ENCODE data around the gene WWOX.

Gene WWOX

DNA sequence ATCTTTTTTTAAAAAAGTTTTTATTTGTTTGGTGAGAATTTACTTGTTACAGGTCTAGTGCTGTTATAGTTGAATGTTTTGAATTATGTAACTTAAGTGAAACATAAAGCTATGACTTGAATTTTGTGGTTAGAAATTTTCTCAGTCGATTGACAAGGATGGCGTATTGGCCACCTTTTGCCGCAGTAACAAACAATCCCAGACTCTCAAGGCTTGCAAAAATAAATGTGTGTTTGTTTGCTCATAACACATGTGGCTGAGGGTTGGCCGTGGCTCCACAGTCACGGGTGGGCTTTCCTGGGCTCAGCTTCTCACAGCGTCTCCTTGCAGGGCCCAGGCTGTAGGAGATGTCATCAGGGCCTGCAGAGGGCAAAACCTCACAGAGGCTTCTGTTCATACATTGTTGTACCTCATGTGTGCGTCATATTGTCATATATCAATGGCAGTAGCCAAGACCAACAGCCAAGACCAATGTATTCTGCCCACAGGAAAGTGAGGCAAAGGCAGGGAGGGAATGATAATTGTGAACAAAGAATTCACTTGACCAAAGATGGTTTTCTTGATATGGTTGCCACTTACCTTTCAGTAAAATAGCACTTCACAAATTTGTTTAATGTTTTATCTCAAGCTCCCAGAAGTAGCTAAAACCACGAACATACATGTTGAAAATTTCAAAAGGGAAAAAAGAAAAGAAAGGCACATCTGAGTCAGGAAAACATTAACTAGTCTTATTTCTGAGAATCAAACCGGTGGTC lies 93.5 kb downstream of the WWOX start:
- H4K20me1 ChIP-seq (ENCODE audit: insufficient read depth, low read length): 0 out of 2 replicates have a peak, but pooled peaks cover 3% of the 10 kb centered on the region
- TF ChIP-seq, protein P1, sequence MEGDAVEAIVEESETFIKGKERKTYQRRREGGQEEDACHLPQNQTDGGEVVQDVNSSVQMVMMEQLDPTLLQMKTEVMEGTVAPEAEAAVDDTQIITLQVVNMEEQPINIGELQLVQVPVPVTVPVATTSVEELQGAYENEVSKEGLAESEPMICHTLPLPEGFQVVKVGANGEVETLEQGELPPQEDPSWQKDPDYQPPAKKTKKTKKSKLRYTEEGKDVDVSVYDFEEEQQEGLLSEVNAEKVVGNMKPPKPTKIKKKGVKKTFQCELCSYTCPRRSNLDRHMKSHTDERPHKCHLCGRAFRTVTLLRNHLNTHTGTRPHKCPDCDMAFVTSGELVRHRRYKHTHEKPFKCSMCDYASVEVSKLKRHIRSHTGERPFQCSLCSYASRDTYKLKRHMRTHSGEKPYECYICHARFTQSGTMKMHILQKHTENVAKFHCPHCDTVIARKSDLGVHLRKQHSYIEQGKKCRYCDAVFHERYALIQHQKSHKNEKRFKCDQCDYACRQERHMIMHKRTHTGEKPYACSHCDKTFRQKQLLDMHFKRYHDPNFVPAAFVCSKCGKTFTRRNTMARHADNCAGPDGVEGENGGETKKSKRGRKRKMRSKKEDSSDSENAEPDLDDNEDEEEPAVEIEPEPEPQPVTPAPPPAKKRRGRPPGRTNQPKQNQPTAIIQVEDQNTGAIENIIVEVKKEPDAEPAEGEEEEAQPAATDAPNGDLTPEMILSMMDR (IDR thresholded peaks at IDR 0.05; ENCODE audit: borderline replicate concordance, extremely low read depth, low read length, poor library complexity, severe bottlenecking): no peak
- TF ChIP-seq EZH2 (IDR thresholded peaks at IDR 0.05; ENCODE audit: borderline replicate concordance, low read depth, low read length, severe bottlenecking): no peak
- no peaks in the 10 kb centered on the region for H3K9me3 ChIP-seq (ENCODE audit: insufficient read depth, low read length, severe bottlenecking)
- DNase-seq: no peak
- no peaks in the 10 kb centered on the region for H3K4me1 ChIP-seq (ENCODE audit: insufficient read depth, low read length)
- H3K27me3 ChIP-seq (ENCODE audit: insufficient read depth, low read length, poor library complexity): no peaks in the 10 kb centered on the region
- no peaks in the 10 kb centered on the region for H3K36me3 ChIP-seq (ENCODE audit: insufficient read depth, low read length)
- H3K79me2 ChIP-seq (ENCODE audit: insufficient read depth, low read length): no peaks in the 10 kb centered on the region
- H2AFZ ChIP-seq (ENCODE audit: low read depth, low read length): no peak overlapping the region
- H3K4me3 ChIP-seq (ENCODE audit: low read depth in 1 of 2, low read length in 2 of 2): no peak overlapping the region
- no peak overlapping the region for H3K9ac ChIP-seq (ENCODE audit: low read depth, low read length)
- no peak for ATAC-seq (ENCODE audit: insufficient read depth, low read depth)
- no peak overlapping the region for H3K4me2 ChIP-seq (ENCODE audit: insufficient read depth, low read length)
- no peak overlapping the region for H3K27ac ChIP-seq (ENCODE audit: low read length)

DNA sequence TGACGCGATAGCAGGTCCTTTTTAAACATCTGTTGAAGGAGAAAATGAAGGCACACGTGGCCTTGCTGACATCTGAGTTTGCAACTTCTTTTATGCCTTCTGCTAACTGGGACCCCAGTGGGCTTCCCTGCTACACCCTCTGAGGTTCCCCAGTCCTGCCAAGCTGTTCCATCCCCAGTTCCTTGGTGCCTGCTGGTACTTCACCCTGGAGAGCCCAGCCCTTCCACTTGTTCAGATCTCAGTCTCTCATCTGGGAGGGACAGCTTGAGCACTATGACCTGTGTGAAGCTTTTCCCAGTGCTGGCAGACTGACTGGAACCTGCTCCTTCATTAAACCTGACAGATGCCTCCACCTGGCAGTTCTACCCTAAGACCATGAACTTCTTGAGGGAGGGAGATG lies 95.5 kb downstream of the WWOX start:
- H3K9me3 ChIP-seq (ENCODE audit: insufficient read depth, low read length, severe bottlenecking): no peaks in the 10 kb centered on the region
- no peaks in the 10 kb centered on the region for H3K79me2 ChIP-seq (ENCODE audit: insufficient read depth, low read length)
- TF ChIP-seq EZH2 (IDR thresholded peaks at IDR 0.05; ENCODE audit: borderline replicate concordance, low read depth, low read length, severe bottlenecking): no peak
- TF ChIP-seq, protein P1 (IDR thresholded peaks at IDR 0.05; ENCODE audit: borderline replicate concordance, extremely low read depth, low read length, poor library complexity, severe bottlenecking): no peak
- no peaks in the 10 kb centered on the region for H3K4me1 ChIP-seq (ENCODE audit: insufficient read depth, low read length)
- H3K36me3 ChIP-seq (ENCODE audit: insufficient read depth, low read length): no peaks in the 10 kb centered on the region
- no peaks in the 10 kb centered on the region for H3K27me3 ChIP-seq (ENCODE audit: insufficient read depth, low read length, poor library complexity)
- no peak overlapping the region for H2AFZ ChIP-seq (ENCODE audit: low read depth, low read length)
- 0 out of 2 replicates have a peak, but pooled peaks cover 3% of the 10 kb centered on the region for H4K20me1 ChIP-seq (ENCODE audit: insufficient read depth, low read length)
- H3K4me2 ChIP-seq (ENCODE audit: insufficient read depth, low read length): no peak overlapping the region
- ATAC-seq (ENCODE audit: insufficient read depth, low read depth) (no peak), DNase-seq (no peak)
- no peak overlapping the region for H3K4me3 ChIP-seq (ENCODE audit: low read depth in 1 of 2, low read length in 2 of 2)
- H3K27ac ChIP-seq (ENCODE audit: low read length): no peak overlapping the region
- no peak overlapping the region for H3K9ac ChIP-seq (ENCODE audit: low read depth, low read length)

GRCh38 chr16:78195797-78196196 lies 96.3 kb downstream of the WWOX start:
- H3K4me2 ChIP-seq (ENCODE audit: insufficient read depth, low read length): no peak overlapping the region
- no peak for DNase-seq

More at GRCh38 chr16:78195797-78196196, 96.3 kb downstream of the WWOX start:
- no peaks in the 10 kb centered on the region for H3K4me1 ChIP-seq (ENCODE audit: insufficient read depth, low read length)
- H3K36me3 ChIP-seq (ENCODE audit: insufficient read depth, low read length): no peaks in the 10 kb centered on the region
- TF ChIP-seq EZH2 (IDR thresholded peaks at IDR 0.05; ENCODE audit: borderline replicate concordance, low read depth, low read length, severe bottlenecking): no peak
- TF ChIP-seq, protein P1 (IDR thresholded peaks at IDR 0.05; ENCODE audit: borderline replicate concordance, extremely low read depth, low read length, poor library complexity, severe bottlenecking): no peak
- no peak overlapping the region for H3K27ac ChIP-seq (ENCODE audit: low read length)
- no peaks in the 10 kb centered on the region for H3K27me3 ChIP-seq (ENCODE audit: insufficient read depth, low read length, poor library complexity)
- 0 out of 2 replicates have a peak, but pooled peaks cover 3% of the 10 kb centered on the region for H4K20me1 ChIP-seq (ENCODE audit: insufficient read depth, low read length)
- H3K9me3 ChIP-seq (ENCODE audit: insufficient read depth, low read length, severe bottlenecking): no peaks in the 10 kb centered on the region
- no peak for ATAC-seq (ENCODE audit: insufficient read depth, low read depth)
- H2AFZ ChIP-seq (ENCODE audit: low read depth, low read length): no peak overlapping the region
- no peaks in the 10 kb centered on the region for H3K79me2 ChIP-seq (ENCODE audit: insufficient read depth, low read length)
- no peak overlapping the region for H3K9ac ChIP-seq (ENCODE audit: low read depth, low read length)
- no peak overlapping the region for H3K4me3 ChIP-seq (ENCODE audit: low read depth in 1 of 2, low read length in 2 of 2)
